GM23338 (cell line): Measurements from ENCODE around the gene FBLIM1. TPM values are rescaled to one million over a fixed set of nuclear protein-coding genes. Genes with fewer than 3 reads are reported as not detected.

Source experiments
- ATAC-seq: fragments of 200-7000 bp; cut with Tn5 transposase; 3 replicates; pipeline ENCODE4 v1.9.1; 2020
- DNase-seq: peaks from one replicate; pipeline ENCODE4 v3.0.0-alpha.2; 2015; ENCODE audit warnings: low spot score
- H2AFZ ChIP-seq: fragments of 200-600 bp; sonication (generic); 2 replicates; pipeline ENCODE4 v1.8.0; 2016; ENCODE audit warnings: antibody characterized with exemption, mild to moderate bottlenecking, moderate library complexity
- H3F3A ChIP-seq: fragments of 200-600 bp; sonication (generic); replicated peaks from 2 replicates; pipeline ENCODE4 v1.8.0; 2017; ENCODE audit warnings: antibody characterized with exemption, mixed run types, low read depth
- H3K27ac ChIP-seq: fragments of 200-600 bp; sonication (generic); 2 replicates; pipeline ENCODE4 v1.6.1; 2016; ENCODE audit warnings: low read depth
- H3K27me3 ChIP-seq: fragments of 200-600 bp; sonication (generic); 2 replicates; pipeline ENCODE4 v1.8.0; 2016; ENCODE audit warnings: mild to moderate bottlenecking, mixed run types, moderate library complexity; ENCODE audit not compliant: insufficient read depth
- H3K36me3 ChIP-seq: fragments of 200-600 bp; sonication (generic); 2 replicates; pipeline ENCODE4 v1.8.0; 2016; ENCODE audit warnings: mild to moderate bottlenecking; ENCODE audit not compliant: insufficient read depth
- H3K4me1 ChIP-seq: fragments of 200-600 bp; sonication (generic); 2 replicates; pipeline ENCODE4 v1.8.0; 2016; ENCODE audit warnings: mild to moderate bottlenecking, moderate library complexity; ENCODE audit not compliant: insufficient read depth
- H3K4me2 ChIP-seq: fragments of 200-600 bp; sonication (generic); 2 replicates; pipeline ENCODE4 v1.7.1; 2017; ENCODE audit warnings: mixed run types
- H3K4me3 ChIP-seq: fragments of 200-600 bp; sonication (generic); 2 replicates; pipeline ENCODE4 v1.6.1; 2016; ENCODE audit warnings: mixed run types
- H3K79me2 ChIP-seq: fragments of 200-600 bp; sonication (generic); replicated peaks from 2 replicates; pipeline ENCODE4 v1.8.0; 2017; ENCODE audit warnings: mild to moderate bottlenecking; ENCODE audit not compliant: insufficient read depth
- H3K9me2 ChIP-seq: fragments of 200-600 bp; sonication (generic); 2 replicates; pipeline ENCODE4 v1.8.0; 2017; ENCODE audit not compliant: insufficient read depth
- H4K20me1 ChIP-seq: fragments of 200-600 bp; sonication (generic); replicated peaks from 2 replicates; pipeline ENCODE4 v1.8.0; 2017; ENCODE audit warnings: mild to moderate bottlenecking; ENCODE audit not compliant: insufficient read depth
- H3K27ac Mint-ChIP-seq: 2 replicates; pipeline ENCODE4 v1.8.0; 2020; ENCODE audit warnings: inconsistent platforms, mild to moderate bottlenecking, moderate library complexity, mixed read lengths
- H3K27me3 Mint-ChIP-seq: 3 replicates; pipeline ENCODE4 v1.8.0; 2022; ENCODE audit warnings: low read depth, mild to moderate bottlenecking, moderate library complexity, mixed read lengths, inconsistent platforms; ENCODE audit not compliant: insufficient read depth, poor library complexity
- H3K36me3 Mint-ChIP-seq: 3 replicates; pipeline ENCODE4 v1.8.0; 2021; ENCODE audit warnings: low read depth, mild to moderate bottlenecking, inconsistent platforms, moderate library complexity, mixed read lengths
- H3K4me1 Mint-ChIP-seq: 3 replicates; pipeline ENCODE4 v1.8.0; 2020; ENCODE audit warnings: mild to moderate bottlenecking, inconsistent platforms, mixed read lengths
- H3K4me3 Mint-ChIP-seq: 3 replicates; pipeline ENCODE4 v1.8.0; 2021; ENCODE audit warnings: moderate library complexity, mild to moderate bottlenecking, inconsistent platforms, mixed read lengths
- H3K9me3 Mint-ChIP-seq: 3 replicates; pipeline ENCODE4 v1.8.0; 2020; ENCODE audit warnings: moderate library complexity, mild to moderate bottlenecking, inconsistent platforms, mixed read lengths
- CREB1 ChIP-seq: fragments of 250-450 bp; sonication (Bioruptor Pico); IDR thresholded peaks from 2 replicates; pipeline ENCODE4 v1.5.0; 2020; ENCODE audit warnings: low read depth, mild to moderate bottlenecking, moderate library complexity
- JUNB ChIP-seq: IDR thresholded peaks from one replicate; pipeline ENCODE4 v1.6.1; 2016; ENCODE audit warnings: antibody characterized with exemption; ENCODE audit not compliant: unreplicated experiment
- NANOG ChIP-seq: IDR thresholded peaks from 2 replicates; pipeline ENCODE4 v1.6.1; 2016; ENCODE audit warnings: antibody characterized with exemption, borderline replicate concordance
- REST ChIP-seq: IDR thresholded peaks from one replicate; pipeline ENCODE4 v1.6.1; 2018; ENCODE audit warnings: antibody characterized with exemption; ENCODE audit not compliant: unreplicated experiment
- STAT1 ChIP-seq: IDR thresholded peaks from one replicate; pipeline ENCODE4 v1.6.1; 2016; ENCODE audit warnings: antibody characterized with exemption; ENCODE audit not compliant: unreplicated experiment
- ZNF462 ChIP-seq: fragments of 250-450 bp; sonication (Bioruptor Pico); IDR thresholded peaks from 2 replicates; pipeline ENCODE4 v1.5.0; 2020; ENCODE audit warnings: mild to moderate bottlenecking, moderate library complexity
- polyA plus RNA-seq: library from polyadenylated mRNA; unstranded; fragments of >200 nt; fragmentation: Nextera tagmentation; extraction: Ambion mirVana; gene quantifications from 2 replicates; pipeline ENCODE4 v1.2.1, GENCODE V29; 2016
- total RNA-seq: library from RNA; depleted of rRNA; stranded (reverse); fragments of >200 nt; shearing (Covaris generic); gene quantifications from 2 replicates; pipeline ENCODE4 v1.2.3, GENCODE V29; 2014

FBLIM1 gene
- total and polyA plus RNA-seq, 2 experiments from 2014 or later = 41.7 to 81.7 TPM

- Histone ChIP-seq H3F3A (no peaks in the 10 kb centered on the region), H4K20me1 (peaks cover 26% of the 10 kb centered on the region), H3K4me1 (no peaks in the 10 kb centered on the region), H3K4me3 (no peak overlapping the region), H3K79me2 (peaks cover 11% of the 10 kb centered on the region), H3K27ac (no peak overlapping the region), H3K27me3 (no peaks in the 10 kb centered on the region), H3K9me2 (no peaks in the 10 kb centered on the region), H3K36me3 (no peaks in the 10 kb centered on the region), H2AFZ (no peak overlapping the region), H3K4me2 (no peak overlapping the region)
- DNase-seq = no peak
- H3K36me3 Mint-ChIP-seq = peaks cover 2% of the 10 kb centered on the region; the same call in 2 of the 3 replicates
- TF ChIP-seq CREB1 (CRISPR knock-in tag) = no peak
- no peak for TF ChIP-seq STAT1
- TF ChIP-seq NANOG = no peak
- TF ChIP-seq REST = no peak
- ATAC-seq = no peak
- H3K27me3 Mint-ChIP-seq = peaks cover 11% of the 10 kb centered on the region
- no peak overlapping the region for H3K4me3 Mint-ChIP-seq
- H3K4me1 Mint-ChIP-seq = no peaks in the 10 kb centered on the region
- no peak overlapping the region for H3K27ac Mint-ChIP-seq
- no peaks in the 10 kb centered on the region for H3K9me3 Mint-ChIP-seq
Measured at GRCh38 chr1:15709226-15709625, 49.4 kb upstream of the FBLIM1 start.

- Histone ChIP-seq H3K4me1 (no peaks in the 10 kb centered on the region), H3K27me3 (no peaks in the 10 kb centered on the region), H3K9me2 (no peaks in the 10 kb centered on the region), H4K20me1 (peaks cover 22% of the 10 kb centered on the region), H3K36me3 (no peaks in the 10 kb centered on the region), H3K4me2 (no peak overlapping the region), H2AFZ (no peak overlapping the region), H3F3A (0 out of 2 replicates have a peak, but pooled peaks cover 4% of the 10 kb centered on the region), H3K79me2 (peaks cover 10% of the 10 kb centered on the region), H3K4me3 (no peak overlapping the region), H3K27ac (no peak overlapping the region)
- Mint-ChIP-seq H3K4me3 (no peak overlapping the region), H3K27ac (no peak overlapping the region), H3K4me1 (no peaks in the 10 kb centered on the region), H3K27me3 (peaks cover 7% of the 10 kb centered on the region), H3K9me3 (no peaks in the 10 kb centered on the region), H3K36me3 (peaks cover 6% of the 10 kb centered on the region; the same call in 1 of the 3 replicates)
- TF ChIP-seq JUNB (no peak), ZNF462 (CRISPR knock-in tag) (no peak), STAT1 (no peak)
- DNase-seq (no peak), ATAC-seq (no peak)
Measured at GRCh38 chr1:15712168-15712567, 46.4 kb upstream of the FBLIM1 start.
